SW480 (cell line): ENCODE data around the gene SARDH.
"Not testable (repeated sequence)": the region's sequence is repeated elsewhere in the genome, so short reads cannot be mapped to it uniquely, and the experiment has no call there.

Experiments
- DNase-seq: peaks from one replicate; pipeline ENCODE4 v3.0.0-alpha.2; 2016; ENCODE audit warnings: low spot score

The SARDH gene

GRCh38 chr9:133760713-133761290 is 22.6 kb upstream of the SARDH start:
- no peak for DNase-seq

GRCh38 chr9:133759946-133760345 is 21.8 kb upstream of the SARDH start:
- no peak for DNase-seq

GRCh38 chr9:133759146-133759900 is 21.2 kb upstream of the SARDH start:
- DNase-seq: no peak

- no peak for DNase-seq
Measured at GRCh38 chr9:133758228-133758627, 20.1 kb upstream of the SARDH start.

GRCh38 chr9:133754688-133755227 is 16.6 kb upstream of the SARDH start:
- no peak for DNase-seq

GRCh38 chr9:133754187-133754586 is 16.0 kb upstream of the SARDH start:
- DNase-seq: no peak

GRCh38 chr9:133752739-133753446 is 14.7 kb upstream of the SARDH start:
- no peak for DNase-seq

GRCh38 chr9:133750982-133751649 is 13.0 kb upstream of the SARDH start:
- DNase-seq: no peak

DNA sequence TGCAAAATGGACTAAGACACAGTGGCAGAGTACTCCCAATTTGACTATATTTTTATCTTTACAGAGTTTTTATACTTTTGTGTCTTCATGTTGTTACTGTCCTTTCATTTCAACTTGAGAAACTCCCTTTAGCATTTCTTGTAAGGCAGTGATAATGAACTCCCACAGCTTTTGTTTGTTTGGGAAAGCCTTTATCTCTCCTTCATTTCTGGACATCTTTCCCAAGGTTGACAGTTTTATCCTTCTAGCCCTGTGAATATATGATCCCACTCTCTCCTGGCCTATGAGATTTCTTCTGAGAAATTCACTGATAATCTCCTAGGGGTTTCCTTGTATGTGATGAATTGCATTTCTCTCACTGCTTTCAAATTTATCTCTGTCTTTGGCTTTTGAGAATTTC is 9.2 kb upstream of the SARDH start:
- no peak for DNase-seq

DNA sequence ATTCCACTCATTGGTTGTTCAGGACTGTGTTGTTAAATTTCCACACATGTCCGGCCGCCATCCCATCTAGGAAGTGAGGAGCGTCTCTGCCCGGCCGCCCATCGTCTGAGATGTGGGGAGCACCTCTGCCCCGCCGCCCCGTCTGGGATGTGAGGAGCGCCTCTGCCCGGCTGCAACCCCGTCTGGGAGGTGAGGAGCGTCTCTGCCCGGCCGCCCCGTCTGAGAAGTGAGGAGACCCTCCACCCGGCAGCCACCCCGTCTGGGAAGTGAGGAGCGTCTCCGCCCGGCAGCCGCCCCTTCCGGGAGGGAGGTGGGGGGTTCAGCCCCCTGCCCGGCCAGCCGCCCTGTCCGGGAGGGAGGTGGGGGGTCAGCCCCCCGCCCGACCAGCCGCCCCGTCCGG is 6.4 kb upstream of the SARDH start:
- DNase-seq: not testable (repeated sequence)

GRCh38 chr9:133742849-133743444 is 4.8 kb upstream of the SARDH start:
- peak; percentile 81 for DNase-seq

- DNase-seq: no peak
Measured at GRCh38 chr9:133742251-133742650, 4.1 kb upstream of the SARDH start.

- DNase-seq: no peak
Measured at GRCh38 chr9:133741716-133742115, 3.6 kb upstream of the SARDH start.

DNA sequence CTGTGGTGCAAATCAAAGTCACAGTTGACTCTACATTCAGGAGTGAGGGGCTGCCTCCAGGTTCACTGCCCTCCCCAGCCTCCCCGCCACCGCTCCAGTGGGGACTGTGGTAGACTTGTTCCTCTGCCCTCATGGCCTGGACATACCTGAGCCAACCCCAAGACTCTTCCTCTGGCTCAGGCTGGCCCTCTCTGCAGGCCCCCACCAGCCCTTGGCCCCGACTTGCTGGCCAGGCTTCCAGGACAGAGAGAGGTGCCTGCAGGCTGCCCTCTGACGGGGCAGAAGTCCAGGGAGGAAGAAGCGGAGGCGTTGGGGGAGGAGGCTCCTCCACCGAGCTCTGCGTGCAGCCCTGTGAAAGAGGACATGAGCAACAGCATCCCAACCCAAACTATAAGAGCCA is 2.8 kb upstream of the SARDH start:
- no peak for DNase-seq

GRCh38 chr9:133739408-133740280 is 1.5 kb upstream of the SARDH start:
- DNase-seq: no peak

- no peak for DNase-seq
Measured at GRCh38 chr9:133738640-133739225, 581 bp upstream of the SARDH start.

GRCh38 chr9:133737071-133737773 is 930 bp downstream of the SARDH start:
- DNase-seq: no peak

- no peak for DNase-seq
Measured at GRCh38 chr9:133735931-133736330, 2.2 kb downstream of the SARDH start.

DNA sequence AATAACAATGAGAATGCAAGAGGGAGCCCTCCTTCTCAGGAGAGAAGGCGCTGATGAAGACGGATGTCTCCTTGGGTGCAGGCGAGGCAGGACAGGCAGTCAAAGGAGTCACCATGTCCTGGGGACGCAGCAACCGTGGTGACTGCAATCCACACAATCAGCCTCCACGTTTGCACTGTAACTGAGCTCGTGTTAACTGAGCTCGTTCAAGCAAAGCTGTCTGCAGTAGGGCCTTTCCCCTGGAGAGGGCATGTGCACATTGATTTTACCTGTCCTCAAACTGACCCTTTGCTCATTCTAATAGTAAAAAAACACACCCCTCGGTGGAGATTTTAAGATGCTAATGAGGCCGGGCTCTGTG is 2.8 kb downstream of the SARDH start:
- DNase-seq: no peak
